ENCODE measurements around the gene OGT. TPM values are rescaled to one million over a fixed set of nuclear protein-coding genes. Genes with fewer than 3 reads are reported as not detected.

The OGT gene
- total and polyA plus RNA-seq, 2 experiments from 2014 or later = 36.8 to 120 TPM

DNA sequence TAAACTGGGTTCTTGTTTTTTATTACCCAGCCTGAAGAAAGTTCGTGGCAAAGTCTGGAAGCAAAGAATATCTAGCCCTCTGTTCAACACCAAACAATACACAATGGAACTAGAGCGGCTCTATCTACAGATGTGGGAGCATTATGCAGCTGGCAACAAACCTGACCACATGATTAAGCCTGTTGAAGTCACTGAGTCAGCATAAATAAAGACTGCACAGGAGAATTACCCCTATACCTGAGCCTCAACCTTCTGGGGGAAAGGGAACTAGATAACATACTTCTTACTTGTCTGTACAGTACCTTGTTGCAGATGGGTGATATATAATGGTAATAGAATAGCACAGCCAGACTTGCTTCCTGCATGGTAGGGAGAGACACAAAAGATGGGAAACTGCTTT, 40.7 kb downstream of the OGT start:
- Histone ChIP-seq H3K9me3 (ENCODE audit: low read depth) (no peaks in the 10 kb centered on the region), H3K27me3 (no peaks in the 10 kb centered on the region), H2AFZ (no peak overlapping the region), H3K4me2 (no peak overlapping the region), H4K20me1 (ENCODE audit: insufficient read depth, poor library complexity, severe bottlenecking) (no peaks in the 10 kb centered on the region), H3K27ac (no peak overlapping the region), H3K9me2 (replicated peaks; ENCODE audit: insufficient read depth) (no peaks in the 10 kb centered on the region), H3K4me3 (no peak overlapping the region), H3K79me2 (no peaks in the 10 kb centered on the region), H3K36me3 (replicated peaks; ENCODE audit: insufficient read depth, low read depth) (no peaks in the 10 kb centered on the region), H3K4me1 (ENCODE audit: insufficient read depth) (no peaks in the 10 kb centered on the region)
- WGBS (ENCODE audit: low lambda C conversion rate, missing lambda C conversion rate) = 53% methylated on average over 2 of the region's 2 CpGs
- TF ChIP-seq EZH2phosphoT487 (IDR thresholded peaks at IDR 0.05; ENCODE audit: low read depth, severe bottlenecking, unreplicated experiment) = no peak
- TF ChIP-seq, protein P1, sequence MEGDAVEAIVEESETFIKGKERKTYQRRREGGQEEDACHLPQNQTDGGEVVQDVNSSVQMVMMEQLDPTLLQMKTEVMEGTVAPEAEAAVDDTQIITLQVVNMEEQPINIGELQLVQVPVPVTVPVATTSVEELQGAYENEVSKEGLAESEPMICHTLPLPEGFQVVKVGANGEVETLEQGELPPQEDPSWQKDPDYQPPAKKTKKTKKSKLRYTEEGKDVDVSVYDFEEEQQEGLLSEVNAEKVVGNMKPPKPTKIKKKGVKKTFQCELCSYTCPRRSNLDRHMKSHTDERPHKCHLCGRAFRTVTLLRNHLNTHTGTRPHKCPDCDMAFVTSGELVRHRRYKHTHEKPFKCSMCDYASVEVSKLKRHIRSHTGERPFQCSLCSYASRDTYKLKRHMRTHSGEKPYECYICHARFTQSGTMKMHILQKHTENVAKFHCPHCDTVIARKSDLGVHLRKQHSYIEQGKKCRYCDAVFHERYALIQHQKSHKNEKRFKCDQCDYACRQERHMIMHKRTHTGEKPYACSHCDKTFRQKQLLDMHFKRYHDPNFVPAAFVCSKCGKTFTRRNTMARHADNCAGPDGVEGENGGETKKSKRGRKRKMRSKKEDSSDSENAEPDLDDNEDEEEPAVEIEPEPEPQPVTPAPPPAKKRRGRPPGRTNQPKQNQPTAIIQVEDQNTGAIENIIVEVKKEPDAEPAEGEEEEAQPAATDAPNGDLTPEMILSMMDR (IDR thresholded peaks at IDR 0.05; ENCODE audit: poor library complexity) = no peak
- no peak for TF ChIP-seq EZH2 (IDR thresholded peaks at IDR 0.05; ENCODE audit: borderline replicate concordance)
- DNase-seq (ENCODE audit: low spot score) = no peak

- Histone ChIP-seq H2AFZ (no peak overlapping the region), H3K36me3 (replicated peaks; ENCODE audit: insufficient read depth, low read depth) (no peaks in the 10 kb centered on the region), H3K4me1 (ENCODE audit: insufficient read depth) (no peaks in the 10 kb centered on the region), H3K4me2 (no peak overlapping the region), H3K4me3 (no peak overlapping the region), H3K79me2 (no peaks in the 10 kb centered on the region), H3K27me3 (no peaks in the 10 kb centered on the region), H3K9me2 (replicated peaks; ENCODE audit: insufficient read depth) (no peaks in the 10 kb centered on the region), H4K20me1 (ENCODE audit: insufficient read depth, poor library complexity, severe bottlenecking) (no peaks in the 10 kb centered on the region), H3K27ac (no peak overlapping the region), H3K9me3 (ENCODE audit: low read depth) (no peaks in the 10 kb centered on the region)
- TF ChIP-seq EZH2phosphoT487 (IDR thresholded peaks at IDR 0.05; ENCODE audit: low read depth, severe bottlenecking, unreplicated experiment) = no peak
- TF ChIP-seq EZH2 (IDR thresholded peaks at IDR 0.05; ENCODE audit: borderline replicate concordance) = no peak
- TF ChIP-seq, protein P1 (IDR thresholded peaks at IDR 0.05; ENCODE audit: poor library complexity) = no peak
- WGBS (ENCODE audit: low lambda C conversion rate, missing lambda C conversion rate) = 95% methylated on average over 10 of the region's 24 CpGs
- DNase-seq (ENCODE audit: low spot score) = no peak
Measured at GRCh38 chrX:71577682-71578081, 44.8 kb downstream of the OGT start.

- no peaks in the 10 kb centered on the region for H3K27me3 ChIP-seq
- no peaks in the 10 kb centered on the region for H3K79me2 ChIP-seq
- TF ChIP-seq, protein P1 (IDR thresholded peaks at IDR 0.05; ENCODE audit: poor library complexity) = no peak
- TF ChIP-seq EZH2phosphoT487 (IDR thresholded peaks at IDR 0.05; ENCODE audit: low read depth, severe bottlenecking, unreplicated experiment) = no peak
- TF ChIP-seq EZH2 (IDR thresholded peaks at IDR 0.05; ENCODE audit: borderline replicate concordance) = no peak
- 93% methylated on average over 41 of the region's 48 CpGs for WGBS (ENCODE audit: low lambda C conversion rate, missing lambda C conversion rate)
- no peaks in the 10 kb centered on the region for H4K20me1 ChIP-seq (ENCODE audit: insufficient read depth, poor library complexity, severe bottlenecking)
- no peaks in the 10 kb centered on the region for H3K36me3 ChIP-seq (replicated peaks; ENCODE audit: insufficient read depth, low read depth)
- no peak within 1 kb of the TSS for H3K27ac ChIP-seq
- no peaks in the 10 kb centered on the region for H3K9me3 ChIP-seq (ENCODE audit: low read depth)
- no peak for DNase-seq (ENCODE audit: low spot score)
- H2AFZ ChIP-seq = no peak within 1 kb of the TSS
- H3K4me2 ChIP-seq = no peak within 1 kb of the TSS
- no peaks in the 10 kb centered on the region for H3K9me2 ChIP-seq (replicated peaks; ENCODE audit: insufficient read depth)
- no peaks in the 10 kb centered on the region for H3K4me1 ChIP-seq (ENCODE audit: insufficient read depth)
- H3K4me3 ChIP-seq = no peak within 1 kb of the TSS
Measured at GRCh38 chrX:71578253-71579135, 45.6 kb downstream of the OGT start, which contains the start of gene GCNA. TSS of gene GCNA (plus strand) at chrX:71578437. CDS start at chrX:71580822, 2,385 bp downstream.
